Thyroid gland (tissue), 4 donors: ENCODE data around the gene ROGDI. TPM values are rescaled to one million over a fixed set of nuclear protein-coding genes. Genes with fewer than 3 reads are reported as not detected.

ENCODE experiments used
- DNase-seq, 2 donors: peaks; one replicate each; pipeline ENCODE4 v3.0.0-alpha.2; 2019
- H3K27ac ChIP-seq, 3 donors: fragments of 200-600 bp; sonication (generic); 1 replicate in 2 of 3; 2 replicates in 1 of 3; pipeline ENCODE4 v1.5.1; 2016 to 2019; ENCODE audit warnings: mild to moderate bottlenecking in 1 of 3, moderate library complexity in 1 of 3
- H3K27me3 ChIP-seq: fragments of 200-600 bp; sonication (generic); one replicate; pipeline ENCODE4 v1.5.1; 2019
- H3K36me3 ChIP-seq, 2 donors: fragments of 200-600 bp; sonication (generic); one replicate each; pipeline ENCODE4 v1.5.1; 2016 to 2019
- H3K4me1 ChIP-seq, 2 donors: fragments of 200-600 bp; sonication (generic); one replicate each; pipeline ENCODE4 v1.5.1; 2017 to 2019
- H3K4me3 ChIP-seq, 3 donors: fragments of 200-600 bp; sonication (generic); replicated peaks in 1 of 3; 1 replicate in 2 of 3; 2 replicates in 1 of 3; pipeline ENCODE4 v1.5.1; 2016; ENCODE audit warnings: mild to moderate bottlenecking in 1 of 3
- H3K9me3 ChIP-seq: fragments of 200-600 bp; sonication (generic); one replicate; pipeline ENCODE4 v1.5.1; 2017
- CTCF ChIP-seq, 6 experiments: fragments of 200-600 bp in 3 of 6; fragments of 450-650 bp in 3 of 6; sonication (generic) in 3 of 6; IDR thresholded peaks; one replicate each; pipeline ENCODE4 v1.5.1; 2016 to 2019; ENCODE audit warnings: antibody characterized with exemption in 6 of 6, mild to moderate bottlenecking in 2 of 6, inconsistent platforms in 1 of 6, moderate library complexity in 1 of 6
- POLR2A ChIP-seq, 2 donors: fragments of 450-650 bp; IDR thresholded peaks; one replicate each; pipeline ENCODE4 v1.6.1; 2017; ENCODE audit warnings: antibody characterized with exemption in 2 of 2, mild to moderate bottlenecking in 2 of 2, moderate library complexity in 1 of 2
- WGBS, 2 donors: methylation state at CpG; one replicate each; pipeline ENCODE4 v1.1.5; 2017; 5-methylcytosine and 5-hydroxymethylcytosine counted together
- intact Hi-C: fragments of 100-400 bp; cut with DNase I; formaldehyde crosslinking; loops from one replicate; pipeline ENCODE4 v1.15.1; 2023
- total RNA-seq, 4 donors: library from RNA; depleted of rRNA; stranded (reverse); fragments of >200 nt; gene quantifications; one replicate each; pipeline ENCODE4 v1.2.3, GENCODE V29; 2016

Gene ROGDI
- total RNA-seq, 4 donors from 2014 or later, result 5.9 to 12.1 (median 8.4) TPM

- Histone ChIP-seq H3K4me3 (no peak overlapping the region), H3K36me3 (peaks cover 73 to 83% of the 10 kb centered on the region in 2 donors), H3K27ac (no peak overlapping the region), H3K9me3 (no peaks in the 10 kb centered on the region), H3K4me1 (no peaks in the 10 kb centered on the region), H3K27me3 (no peaks in the 10 kb centered on the region)
- TF ChIP-seq POLR2A (IDR thresholded peaks at IDR 0.05), result no peak
- no peak for TF ChIP-seq CTCF (IDR thresholded peaks at IDR 0.05)
- WGBS, 2 donors, result 95 to 98% methylated on average over 10 of the region's 10 CpGs
- intact Hi-C loops, result no loop called here
- no peak for DNase-seq
These were observed 24.5 kb upstream of the ROGDI start for GRCh38 chr16:4826980-4827379.

DNA sequence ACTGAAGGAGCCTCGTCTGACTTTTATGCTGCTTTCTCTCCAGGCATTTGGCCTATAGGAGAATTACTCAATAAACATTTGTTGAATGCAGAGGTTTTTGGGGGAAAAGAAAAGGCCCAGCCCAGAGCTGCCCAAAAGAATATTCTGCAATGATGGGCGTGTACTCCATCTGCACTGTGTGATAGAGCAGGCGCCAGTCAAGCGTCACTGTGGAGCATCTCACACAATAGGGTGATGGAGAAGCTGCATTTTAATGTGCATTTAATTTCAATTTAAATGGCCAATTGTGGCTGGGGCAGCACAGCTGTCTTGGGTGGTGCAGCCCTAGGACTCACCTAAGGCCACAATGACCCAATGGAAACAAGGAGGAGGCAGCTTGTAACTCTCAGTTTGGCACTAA is 24.1 kb upstream of the ROGDI start:
- H3K27me3 ChIP-seq, result no peaks in the 10 kb centered on the region
- H3K4me3 ChIP-seq, result no peak overlapping the region
- WGBS, 2 donors, result 99 to 100% methylated on average over 4 of the region's 4 CpGs
- H3K4me1 ChIP-seq, result no peaks in the 10 kb centered on the region
- no peak overlapping the region for H3K27ac ChIP-seq
- H3K36me3 ChIP-seq, result peaks cover 73 to 83% of the 10 kb centered on the region in 2 donors
- H3K9me3 ChIP-seq, result no peaks in the 10 kb centered on the region
- intact Hi-C loops, result no loop called here
- DNase-seq, result no peak
- TF ChIP-seq CTCF (IDR thresholded peaks at IDR 0.05), result no peak
- TF ChIP-seq POLR2A (IDR thresholded peaks at IDR 0.05), result no peak

DNA sequence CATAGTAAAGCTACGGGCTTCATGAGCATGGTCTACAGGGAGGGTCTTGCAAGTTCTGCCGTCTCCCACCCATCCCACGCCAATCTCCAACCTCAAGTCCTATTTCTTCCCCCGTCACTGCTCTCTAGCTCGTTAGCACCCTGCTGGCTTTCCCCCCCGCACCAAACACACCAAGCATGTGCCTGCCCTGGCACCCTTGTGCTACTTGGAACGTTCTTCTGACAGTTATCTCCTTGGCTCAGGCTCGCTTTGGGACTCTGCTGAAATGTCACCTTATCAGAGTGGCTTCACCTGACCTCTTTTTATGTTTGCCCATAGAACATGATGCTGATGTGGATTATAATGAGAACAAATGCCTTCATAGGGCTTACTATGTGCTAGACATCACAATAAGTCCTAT is 22.8 kb upstream of the ROGDI start:
- no peak for TF ChIP-seq POLR2A (IDR thresholded peaks at IDR 0.05)
- no peak for TF ChIP-seq CTCF (IDR thresholded peaks at IDR 0.05)
- no peak overlapping the region for H3K4me3 ChIP-seq
- peaks cover 72 to 83% of the 10 kb centered on the region in 2 donors for H3K36me3 ChIP-seq
- H3K27me3 ChIP-seq, result no peaks in the 10 kb centered on the region
- 93 to 94% methylated on average over 8 of the region's 8 CpGs for WGBS, 2 donors
- intact Hi-C loops, result no loop called here
- H3K27ac ChIP-seq, result no peak overlapping the region
- no peaks in the 10 kb centered on the region for H3K4me1 ChIP-seq
- DNase-seq, result no peak
- no peaks in the 10 kb centered on the region for H3K9me3 ChIP-seq

DNA sequence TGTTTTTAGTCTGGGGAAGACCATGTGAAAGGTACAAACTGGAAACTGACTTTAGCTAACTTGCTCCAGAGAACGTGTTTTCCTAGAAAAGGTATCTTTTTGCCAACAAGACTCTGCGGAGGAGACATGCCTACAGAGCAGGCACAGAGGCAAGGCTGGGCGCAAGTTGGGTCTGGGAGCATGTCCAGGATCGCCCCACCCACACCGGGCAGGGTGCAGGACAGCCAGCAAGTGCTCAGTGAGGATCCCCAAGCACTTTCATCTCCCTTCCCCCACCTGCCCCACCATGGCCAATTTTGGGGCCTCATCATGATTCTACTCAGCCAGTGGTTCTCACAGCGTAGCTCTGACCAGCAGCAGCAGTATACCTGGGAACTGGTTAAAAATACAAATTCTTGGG is 18.2 kb upstream of the ROGDI start:
- Histone ChIP-seq H3K27ac (no peak overlapping the region), H3K9me3 (no peaks in the 10 kb centered on the region), H3K4me1 (no peaks in the 10 kb centered on the region), H3K27me3 (no peaks in the 10 kb centered on the region), H3K36me3 (peaks cover 41 to 72% of the 10 kb centered on the region in 2 donors), H3K4me3 (no peak overlapping the region)
- no peak for DNase-seq
- TF ChIP-seq CTCF (IDR thresholded peaks at IDR 0.05), result no peak
- WGBS, 2 donors, result 92 to 93% methylated on average over 6 of the region's 6 CpGs
- intact Hi-C loops, result no loop called here

GRCh38 chr16:4814542-4815173 is 12.2 kb upstream of the ROGDI start:
- intact Hi-C loops, result no loop called here
- Histone ChIP-seq H3K27me3 (no peaks in the 10 kb centered on the region), H3K4me3 (no peak overlapping the region), H3K9me3 (no peaks in the 10 kb centered on the region), H3K36me3 (peaks cover 29 to 74% of the 10 kb centered on the region in 2 donors), H3K4me1 (no peaks in the 10 kb centered on the region), H3K27ac (no peak overlapping the region)
- WGBS, 2 donors, result 90 to 91% methylated on average over 14 to 16 of the region's 16 CpGs
- TF ChIP-seq CTCF (IDR thresholded peaks at IDR 0.05), result no peak
- DNase-seq, result no peak
